Mesodermal cell (in vitro differentiated cells): Measurements from ENCODE around the gene NYNRIN.
"Not testable (repeated sequence)": the region's sequence is repeated elsewhere in the genome, so short reads cannot be mapped to it uniquely, and the experiment has no call there.

Source experiments
- H3K27ac ChIP-seq: 2 replicates; pipeline ENCODE4 v1.7.0; 2013; ENCODE audit warnings: mild to moderate bottlenecking, low read depth, low read length, moderate library complexity; ENCODE audit not compliant: severe bottlenecking
- H3K36me3 ChIP-seq: 2 replicates; pipeline ENCODE4 v1.7.1; 2013; ENCODE audit warnings: mild to moderate bottlenecking, low read length, moderate library complexity; ENCODE audit not compliant: control insufficient read depth, insufficient read depth
- H3K4me1 ChIP-seq: one replicate; pipeline ENCODE4 v1.7.1; 2013; ENCODE audit warnings: mild to moderate bottlenecking, low read length; ENCODE audit not compliant: insufficient read depth, control insufficient read depth, poor library complexity, severe bottlenecking
- H3K4me3 ChIP-seq: 2 replicates; pipeline ENCODE4 v1.7.0; 2013; ENCODE audit warnings: low read length, control low read depth, mild to moderate bottlenecking; ENCODE audit not compliant: insufficient read depth, poor library complexity, severe bottlenecking; ENCODE audit errors: extremely low read depth
- H3K9me3 ChIP-seq: 2 replicates; pipeline ENCODE4 v1.7.1; 2013; ENCODE audit warnings: mild to moderate bottlenecking, low read length, moderate library complexity; ENCODE audit not compliant: control insufficient read depth
- WGBS, 2 experiments: methylation state at CpG; one replicate each; pipeline ENCODE4 v1.1.5; 2013; ENCODE audit warnings: missing lambda C conversion rate in 2 of 2; ENCODE audit not compliant: insufficient coverage in 2 of 2; 5-methylcytosine and 5-hydroxymethylcytosine counted together

The NYNRIN gene

DNA sequence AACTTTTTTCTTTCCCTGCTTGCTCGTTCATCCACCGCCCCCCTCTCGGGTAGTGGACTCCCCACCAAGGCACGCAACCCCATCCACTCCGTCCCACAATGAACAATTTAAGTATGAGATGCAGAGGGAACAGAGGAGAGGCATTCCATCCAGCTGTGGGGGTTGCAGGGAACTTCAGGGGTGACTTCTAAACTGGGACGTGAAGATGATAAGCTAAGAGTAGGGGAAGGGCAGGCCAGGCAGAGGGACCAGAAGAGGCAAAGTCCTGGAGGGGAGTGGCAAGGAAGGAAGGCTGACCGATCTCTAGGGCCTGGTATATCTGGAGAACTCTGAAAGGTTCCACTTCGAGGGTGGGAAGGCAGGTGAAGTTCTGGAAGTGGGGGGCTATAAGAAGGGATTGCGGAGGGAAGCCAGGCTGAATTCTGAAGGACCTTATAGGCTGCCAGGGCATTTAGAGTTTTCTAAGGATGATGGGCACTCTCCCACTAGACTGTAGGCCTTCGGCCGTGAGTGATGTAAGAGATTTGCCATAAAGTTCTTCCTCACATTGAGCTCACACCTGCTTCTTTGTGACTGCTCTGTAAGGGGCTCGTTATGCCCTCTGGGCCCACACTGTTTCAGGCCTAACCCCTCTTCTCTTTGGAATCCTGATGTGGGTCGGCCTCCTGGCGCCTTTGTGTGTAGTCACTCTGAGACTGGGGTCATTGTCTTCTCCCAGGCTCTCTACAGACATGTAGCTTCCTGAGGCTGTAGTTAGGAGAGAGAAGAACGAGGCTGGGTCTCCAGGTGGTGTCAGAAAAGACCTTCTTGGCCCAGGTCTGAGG is 18.7 kb upstream of the NYNRIN start:
- Histone ChIP-seq H3K36me3 (peaks cover 28% of the 10 kb centered on the region), H3K4me1 (no peaks in the 10 kb centered on the region)

DNA sequence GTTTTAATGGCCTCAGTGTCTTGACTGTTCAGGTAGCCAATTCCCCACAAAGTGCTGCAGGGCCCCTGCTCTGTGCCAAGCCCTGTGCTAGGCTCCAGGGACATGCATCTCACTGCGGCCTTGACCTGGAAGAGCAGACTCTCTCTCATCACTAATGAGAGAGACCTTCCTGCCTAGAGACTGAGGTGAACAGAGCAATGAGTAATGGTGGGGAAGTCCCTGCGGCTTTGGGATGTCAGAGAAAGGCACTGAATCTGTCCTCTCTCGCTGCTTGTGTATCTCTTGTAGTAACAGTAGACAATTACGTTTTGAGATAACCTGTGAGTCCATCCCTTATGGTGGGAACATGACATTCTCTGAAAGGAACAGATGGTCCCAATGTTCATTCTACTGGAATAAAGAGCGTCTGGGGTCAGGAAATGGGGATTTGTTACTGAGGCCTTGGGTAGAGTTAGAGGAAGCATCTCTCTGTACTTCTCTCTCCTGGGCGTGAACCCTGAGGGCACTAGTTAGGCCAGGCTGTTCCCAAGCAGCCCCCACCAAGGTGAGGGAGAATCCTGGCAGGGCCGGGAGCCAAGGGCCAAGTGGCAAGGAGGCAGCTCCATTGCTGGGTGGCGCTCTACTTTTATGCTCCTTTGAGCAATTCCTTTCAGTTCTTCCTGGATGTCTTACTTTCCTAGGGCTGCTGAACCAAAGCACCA is 17.3 kb upstream of the NYNRIN start:
- peaks cover 16% of the 10 kb centered on the region for H3K36me3 ChIP-seq
- no peaks in the 10 kb centered on the region for H3K4me1 ChIP-seq
- no peaks in the 10 kb centered on the region for H3K9me3 ChIP-seq
- H3K4me3 ChIP-seq, result no peak overlapping the region
- H3K27ac ChIP-seq, result no peak overlapping the region
- 88 to 94% methylated on average over 7 of the region's 8 CpGs for WGBS, 2 experiments

More for the DNA sequence above, 18.7 kb upstream of the NYNRIN start:
- Histone ChIP-seq H3K4me3 (no peak overlapping the region), H3K27ac (no peak overlapping the region), H3K9me3 (no peaks in the 10 kb centered on the region)
- WGBS, 2 experiments, result 90 to 91% methylated on average over 6 of the region's 15 CpGs

DNA sequence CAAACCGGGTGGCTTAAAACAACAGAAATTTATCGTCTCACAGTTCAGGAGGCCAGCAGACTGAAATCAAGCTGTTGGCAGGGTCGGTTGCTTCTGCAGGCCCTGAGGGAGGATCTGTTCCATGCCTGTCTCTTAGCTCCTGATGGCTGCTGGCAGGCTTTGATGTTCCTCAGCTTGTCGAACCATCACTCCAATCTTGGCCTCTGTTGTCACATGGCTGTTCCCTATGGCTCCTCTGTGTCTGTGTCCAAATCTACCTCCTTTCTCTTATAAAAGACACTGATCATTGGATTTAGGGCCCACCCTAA is 16.8 kb upstream of the NYNRIN start:
- no peak overlapping the region for H3K27ac ChIP-seq
- H3K9me3 ChIP-seq, result no peaks in the 10 kb centered on the region
- H3K4me3 ChIP-seq, result no peak overlapping the region
- peaks cover 11% of the 10 kb centered on the region for H3K36me3 ChIP-seq
- H3K4me1 ChIP-seq, result no peaks in the 10 kb centered on the region
- WGBS, 2 experiments, result 86 to 96% methylated on average over 4 of the region's 4 CpGs

GRCh38 chr14:24384169-24384568 is 14.6 kb upstream of the NYNRIN start:
- WGBS, 2 experiments, result 89 to 97% methylated on average over 3 to 4 of the region's 4 CpGs
- Histone ChIP-seq H3K36me3 (no peaks in the 10 kb centered on the region), H3K9me3 (no peaks in the 10 kb centered on the region), H3K4me1 (no peaks in the 10 kb centered on the region), H3K27ac (no peak overlapping the region), H3K4me3 (no peak overlapping the region)

DNA sequence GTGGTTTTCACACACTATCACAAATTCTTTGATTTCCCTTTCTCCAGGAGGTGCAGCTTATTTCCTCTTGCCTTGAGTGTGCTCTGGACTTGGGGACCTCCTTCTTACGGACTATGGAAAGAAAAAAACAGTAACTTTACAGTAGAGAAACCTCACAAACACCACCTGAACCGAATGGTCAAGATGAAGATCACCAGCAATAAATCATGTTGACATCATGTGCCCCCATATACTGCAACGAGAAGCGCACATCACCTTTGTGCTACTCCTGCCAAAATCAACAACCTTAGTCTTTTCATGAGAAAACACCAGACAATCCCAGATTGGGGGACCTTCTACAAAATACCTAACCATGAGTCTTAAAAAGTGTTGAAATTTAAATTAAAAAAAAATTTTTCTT is 13.3 kb upstream of the NYNRIN start:
- Histone ChIP-seq H3K27ac (no peak overlapping the region), H3K9me3 (no peaks in the 10 kb centered on the region), H3K4me3 (no peak overlapping the region), H3K36me3 (no peaks in the 10 kb centered on the region), H3K4me1 (no peaks in the 10 kb centered on the region)
- WGBS, 2 experiments, result 73 to 80% methylated on average over 1 to 4 of the region's 4 CpGs

GRCh38 chr14:24387009-24387345 is 11.8 kb upstream of the NYNRIN start:
- H3K27ac ChIP-seq, result no peak overlapping the region
- WGBS, 2 experiments, result 60 to 80% methylated on average over 1 to 2 of the region's 2 CpGs
- H3K9me3 ChIP-seq, result no peaks in the 10 kb centered on the region
- no peaks in the 10 kb centered on the region for H3K36me3 ChIP-seq
- no peak overlapping the region for H3K4me3 ChIP-seq
- no peaks in the 10 kb centered on the region for H3K4me1 ChIP-seq

GRCh38 chr14:24387579-24387978 is 11.2 kb upstream of the NYNRIN start:
- WGBS, 2 experiments, result 95% methylated on average over 2 to 5 of the region's 5 CpGs
- not testable (repeated sequence) for H3K4me1 ChIP-seq, H3K4me3 ChIP-seq, H3K36me3 ChIP-seq, H3K9me3 ChIP-seq, H3K27ac ChIP-seq

GRCh38 chr14:24388474-24389179 is 10.2 kb upstream of the NYNRIN start:
- peaks cover 3% of the 10 kb centered on the region for H3K4me1 ChIP-seq
- 81 to 86% methylated on average over 1 of the region's 2 CpGs for WGBS, 2 experiments
- H3K27ac ChIP-seq, result no peak overlapping the region
- H3K36me3 ChIP-seq, result no peaks in the 10 kb centered on the region
- no peak overlapping the region for H3K4me3 ChIP-seq
- no peaks in the 10 kb centered on the region for H3K9me3 ChIP-seq

DNA sequence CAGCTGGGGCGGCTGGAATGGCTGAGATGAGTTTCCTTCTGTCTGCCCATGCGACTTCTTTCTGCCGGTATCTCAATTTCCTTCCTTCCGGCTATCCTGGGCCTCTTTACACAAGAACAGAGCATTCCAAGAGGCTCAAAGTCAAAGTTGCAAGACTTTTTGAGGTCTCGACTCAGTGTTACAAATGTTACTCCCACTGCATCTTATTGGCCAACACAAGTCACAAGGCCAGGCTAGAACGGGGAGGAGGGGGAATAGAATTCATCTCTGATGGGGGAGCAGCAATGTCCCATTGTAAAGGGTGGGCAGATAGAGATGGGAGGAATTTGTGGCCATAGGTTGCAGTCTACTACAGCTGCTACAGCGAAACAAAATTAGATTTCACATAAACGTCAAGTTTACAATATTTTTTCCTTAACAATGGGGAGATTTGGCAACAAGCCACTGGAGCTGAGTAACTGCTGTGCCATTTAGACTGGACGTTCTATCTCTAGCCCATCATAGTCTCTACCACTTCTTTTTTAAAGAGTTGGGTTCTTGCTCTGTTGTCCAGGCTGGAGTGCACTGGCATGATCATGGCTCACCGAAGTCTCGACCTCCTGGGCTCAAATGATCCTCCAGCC is 9.5 kb upstream of the NYNRIN start:
- Histone ChIP-seq H3K36me3 (no peaks in the 10 kb centered on the region), H3K27ac (no peak overlapping the region), H3K4me1 (peaks cover 3% of the 10 kb centered on the region), H3K9me3 (no peaks in the 10 kb centered on the region), H3K4me3 (no peak overlapping the region)
- whole genome bisulfite sequencing, 2 experiments, result 85 to 89% methylated on average over 4 to 7 of the region's 11 CpGs

- H3K36me3 ChIP-seq, result no peaks in the 10 kb centered on the region
These were observed 7.9 kb upstream of the NYNRIN start for GRCh38 chr14:24390701-24391468.

More at GRCh38 chr14:24390701-24391468, 7.9 kb upstream of the NYNRIN start:
- 95 to 97% methylated on average over 4 of the region's 6 CpGs for WGBS, 2 experiments
- peaks cover 5% of the 10 kb centered on the region for H3K4me1 ChIP-seq
- no peaks in the 10 kb centered on the region for H3K9me3 ChIP-seq
- H3K4me3 ChIP-seq, result no peak overlapping the region
- no peak overlapping the region for H3K27ac ChIP-seq
